GM23248 (cell line): Measurements from ENCODE around the gene SOCS4.

ENCODE experiments used
- EZH2 ChIP-seq: fragments of 200-600 bp; sonication (generic); IDR thresholded peaks from 2 replicates; pipeline ENCODE4 v1.6.1; 2018; ENCODE audit warnings: antibody characterized with exemption, mild to moderate bottlenecking; ENCODE audit not compliant: insufficient read depth, poor library complexity, severe bottlenecking
- EZH2phosphoT487 ChIP-seq: fragments of 200-600 bp; sonication (generic); IDR thresholded peaks from 2 replicates; pipeline ENCODE4 v1.6.1; 2018; ENCODE audit warnings: antibody characterized with exemption, moderate library complexity, mild to moderate bottlenecking, low read depth; ENCODE audit not compliant: insufficient read depth

DNA sequence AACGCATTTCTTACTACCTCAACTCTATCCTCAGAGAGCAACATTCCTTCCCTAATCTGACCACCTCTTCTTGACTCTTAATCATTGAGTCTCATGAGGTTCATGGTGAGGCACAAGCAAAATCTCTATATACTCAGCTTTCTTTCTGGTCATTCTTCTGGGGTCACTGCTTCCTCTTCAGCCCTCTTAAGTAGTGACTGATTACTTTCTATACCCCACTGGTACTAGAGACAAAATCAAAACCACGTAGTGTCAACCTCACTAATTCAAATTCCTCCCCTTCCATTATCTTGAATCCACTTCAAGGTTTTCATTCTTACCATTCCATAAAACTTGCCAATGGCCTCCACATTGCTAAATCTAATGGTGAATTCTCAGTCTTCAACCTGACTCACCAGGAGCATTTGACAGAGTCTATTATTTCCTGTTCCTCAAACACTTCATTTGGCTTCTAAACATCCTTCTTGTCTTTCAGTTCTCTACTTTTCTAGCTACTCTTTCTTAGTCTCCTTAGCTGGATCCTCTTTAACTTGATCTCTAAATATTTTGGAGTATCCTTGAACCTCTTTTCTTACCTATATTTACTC, 7.0 kb upstream of the SOCS4 start:
- TF ChIP-seq EZH2phosphoT487: no peak
- no peak for TF ChIP-seq EZH2
